Liver (tissue), 3 donors: ENCODE results near the gene MARCHF3.

ENCODE experiments used
- ATF3 ChIP-seq: IDR thresholded peaks from 2 replicates; pipeline ENCODE4 v1.6.1; 2016; ENCODE audit warnings: antibody characterized with exemption
- CTCF ChIP-seq: fragments of 150-350 bp; IDR thresholded peaks from 2 replicates; pipeline ENCODE4 v1.5.1; 2017; ENCODE audit warnings: improper control_type of control experiment, low read depth, low read length; ENCODE audit not compliant: missing input control
- FOXA1 ChIP-seq: IDR thresholded peaks from 2 replicates; pipeline ENCODE4 v1.6.1; 2016; ENCODE audit warnings: antibody characterized with exemption
- GABPA ChIP-seq, 2 donors: IDR thresholded peaks in 1 of 2; conservative IDR thresholded peaks in 1 of 2; 2 replicates each; pipeline ENCODE4 v1.6.1; 2016; ENCODE audit warnings: antibody characterized with exemption in 2 of 2, mild to moderate bottlenecking in 1 of 2, moderate library complexity in 1 of 2
- HNF4A ChIP-seq, 2 donors: conservative IDR thresholded peaks; 2 replicates each; pipeline ENCODE4 v1.6.1; 2016; ENCODE audit warnings: antibody characterized with exemption in 2 of 2, mild to moderate bottlenecking in 2 of 2
- HNF4G ChIP-seq: IDR thresholded peaks from 2 replicates; pipeline ENCODE4 v1.6.1; 2016; ENCODE audit warnings: antibody characterized with exemption
- JUND ChIP-seq, 2 donors: IDR thresholded peaks; 2 replicates each; pipeline ENCODE4 v1.6.1; 2016; ENCODE audit warnings: antibody characterized with exemption in 2 of 2
- RAD21 ChIP-seq, 2 donors: IDR thresholded peaks; 2 replicates each; pipeline ENCODE4 v1.6.1; 2016; ENCODE audit warnings: antibody characterized with exemption in 2 of 2, mild to moderate bottlenecking in 2 of 2
- REST ChIP-seq: IDR thresholded peaks from 2 replicates; pipeline ENCODE4 v1.6.1; 2016; ENCODE audit warnings: antibody characterized with exemption, mild to moderate bottlenecking
- RXRA ChIP-seq, 2 donors: IDR thresholded peaks; 2 replicates each; pipeline ENCODE4 v1.6.1; 2017 to 2018; ENCODE audit warnings: antibody characterized with exemption in 2 of 2, mild to moderate bottlenecking in 1 of 2
- SP1 ChIP-seq: IDR thresholded peaks from 2 replicates; pipeline ENCODE4 v1.6.1; 2018; ENCODE audit warnings: antibody characterized with exemption, mild to moderate bottlenecking
- TAF1 ChIP-seq: conservative IDR thresholded peaks from 2 replicates; pipeline ENCODE4 v1.6.1; 2016; ENCODE audit warnings: antibody characterized with exemption, mild to moderate bottlenecking
- ZBTB33 ChIP-seq: IDR thresholded peaks from 2 replicates; pipeline ENCODE4 v1.6.1; 2016; ENCODE audit warnings: antibody characterized with exemption
- donor health status: healthy.
- donor health status: healthy.

GRCh38 chr5:127004721-127005120, 25.6 kb downstream of the MARCHF3 start:
- TF ChIP-seq REST: no peak
- TF ChIP-seq CTCF: no peak
- no peak for TF ChIP-seq GABPA (IDR thresholded peaks at IDR 0.05 in 1 of 2, conservative IDR thresholded peaks at IDR 0.05 in 1 of 2)
- TF ChIP-seq ZBTB33: no peak
- TF ChIP-seq RXRA (IDR thresholded peaks at IDR 0.05): no peak
- TF ChIP-seq HNF4G: no peak
- TF ChIP-seq ATF3: no peak
- no peak for TF ChIP-seq TAF1
- no peak for TF ChIP-seq SP1
- no peak for TF ChIP-seq FOXA1
- TF ChIP-seq JUND (IDR thresholded peaks at IDR 0.05): no peak
- TF ChIP-seq HNF4A (conservative IDR thresholded peaks at IDR 0.05): no peak
- TF ChIP-seq RAD21 (IDR thresholded peaks at IDR 0.05): no peak
